Tibial nerve (tissue), 4 donors: Measurements from ENCODE around the gene ADGRD1.

Experiments
- CTCF ChIP-seq, 5 experiments: fragments of 200-600 bp in 3 of 5; fragments of 450-650 bp in 2 of 5; sonication (generic) in 3 of 5; IDR thresholded peaks; one replicate each; pipeline ENCODE4 v1.5.1; 2016 to 2019; ENCODE audit warnings: antibody characterized with exemption in 5 of 5, mild to moderate bottlenecking in 3 of 5, moderate library complexity in 2 of 5
- EP300 ChIP-seq, 2 donors: sonication (generic); formaldehyde crosslinking; IDR thresholded peaks; one replicate each; pipeline ENCODE4 v1.6.1; 2017; ENCODE audit warnings: antibody characterized with exemption in 2 of 2, mild to moderate bottlenecking in 1 of 2

GRCh38 chr12:131024026-131024425 lies 70.3 kb downstream of the ADGRD1 start:
- no peak for TF ChIP-seq CTCF (IDR thresholded peaks at IDR 0.05)
- no peak for TF ChIP-seq EP300 (IDR thresholded peaks at IDR 0.05)
